HG03039 (cell line): ENCODE measurements around the gene ZNF862.
"Not testable (repeated sequence)": the region's sequence is repeated elsewhere in the genome, so short reads cannot be mapped to it uniquely, and the experiment has no call there.

Experiments
- ATAC-seq: cut with Tn5 transposase; IDR thresholded peaks from one replicate; pipeline ENCODE4 v1.9.1; 2021; ENCODE audit warnings: mild to moderate bottlenecking, moderate library complexity; ENCODE audit not compliant: unreplicated experiment

Gene ZNF862

GRCh38 chr7:149879271-149879743 is 41.1 kb downstream of the ZNF862 start:
- no peak for ATAC-seq

DNA sequence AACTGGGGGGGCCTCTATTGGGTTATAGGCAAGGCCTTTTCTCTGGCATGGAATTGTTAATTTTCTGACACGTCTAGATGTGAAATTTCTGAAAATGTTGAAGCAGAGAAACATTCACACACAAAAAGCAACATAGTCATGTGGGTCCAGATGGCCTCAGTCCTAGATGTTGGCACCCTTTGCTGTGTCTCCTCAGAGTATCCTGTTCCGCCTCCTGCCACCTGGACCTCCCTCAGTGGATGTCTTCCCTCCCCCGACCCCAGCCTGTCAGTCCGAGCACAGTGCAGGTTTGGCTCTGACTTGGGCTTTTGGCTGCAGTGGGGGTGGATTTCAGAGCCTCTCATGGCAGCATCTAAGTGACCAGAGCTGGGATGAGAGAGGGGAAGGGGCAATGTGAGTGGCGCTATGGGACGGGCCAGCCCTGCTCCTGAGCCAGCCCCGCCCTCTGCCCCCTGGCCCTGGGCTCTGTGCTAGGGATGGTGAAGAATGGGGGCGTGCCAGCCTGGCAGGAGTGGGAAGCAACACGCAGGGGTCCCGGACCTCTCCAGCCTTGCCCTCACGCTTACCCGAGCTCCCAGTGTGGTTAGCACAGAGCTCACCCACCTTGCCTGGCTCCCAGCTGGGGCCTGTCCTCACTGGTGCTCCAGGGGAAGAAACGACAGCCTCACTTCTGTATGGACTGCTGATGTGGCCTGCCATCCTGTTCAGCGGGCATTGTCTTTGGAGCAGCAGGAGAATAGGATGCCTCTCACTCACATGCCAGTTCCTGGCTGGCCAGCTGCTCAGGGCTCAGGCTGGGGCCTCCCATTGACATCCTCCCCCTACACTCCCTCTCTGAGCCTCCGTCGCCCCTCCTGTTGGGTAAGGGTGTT is 41.8 kb downstream of the ZNF862 start:
- ATAC-seq = no peak

DNA sequence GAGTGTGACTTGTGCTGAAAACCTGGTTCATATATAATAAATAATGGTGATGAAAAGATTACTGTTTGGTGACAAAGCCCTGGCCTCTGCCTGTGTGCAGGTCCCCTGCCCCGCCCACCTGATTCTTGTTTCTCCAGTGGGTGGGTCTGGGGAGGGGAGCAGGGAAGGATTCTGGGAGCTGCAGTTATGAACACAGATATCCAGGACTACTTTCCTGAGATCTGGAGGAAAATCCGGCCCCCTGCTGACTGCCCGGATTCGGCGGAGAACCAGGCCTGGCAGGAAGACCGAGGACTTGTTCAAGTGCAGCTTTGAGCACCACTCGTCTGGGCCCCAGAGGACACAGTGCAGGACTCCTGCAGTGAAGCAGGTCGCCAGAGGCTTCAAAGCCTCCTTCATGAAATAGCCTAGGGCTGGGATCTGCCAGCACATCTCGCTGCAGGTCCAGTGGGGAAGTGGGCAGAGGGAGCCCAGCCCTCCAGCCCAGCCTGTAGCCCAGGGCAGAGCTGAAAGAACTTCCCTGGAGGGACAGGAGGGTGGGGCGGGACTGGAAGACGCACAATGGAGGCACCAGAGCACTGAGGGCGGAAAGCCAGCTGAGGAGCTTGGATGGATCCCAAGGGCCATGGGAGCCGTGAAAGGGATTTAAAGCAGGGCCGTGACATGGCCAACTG is 42.6 kb downstream of the ZNF862 start:
- ATAC-seq = no peak

DNA sequence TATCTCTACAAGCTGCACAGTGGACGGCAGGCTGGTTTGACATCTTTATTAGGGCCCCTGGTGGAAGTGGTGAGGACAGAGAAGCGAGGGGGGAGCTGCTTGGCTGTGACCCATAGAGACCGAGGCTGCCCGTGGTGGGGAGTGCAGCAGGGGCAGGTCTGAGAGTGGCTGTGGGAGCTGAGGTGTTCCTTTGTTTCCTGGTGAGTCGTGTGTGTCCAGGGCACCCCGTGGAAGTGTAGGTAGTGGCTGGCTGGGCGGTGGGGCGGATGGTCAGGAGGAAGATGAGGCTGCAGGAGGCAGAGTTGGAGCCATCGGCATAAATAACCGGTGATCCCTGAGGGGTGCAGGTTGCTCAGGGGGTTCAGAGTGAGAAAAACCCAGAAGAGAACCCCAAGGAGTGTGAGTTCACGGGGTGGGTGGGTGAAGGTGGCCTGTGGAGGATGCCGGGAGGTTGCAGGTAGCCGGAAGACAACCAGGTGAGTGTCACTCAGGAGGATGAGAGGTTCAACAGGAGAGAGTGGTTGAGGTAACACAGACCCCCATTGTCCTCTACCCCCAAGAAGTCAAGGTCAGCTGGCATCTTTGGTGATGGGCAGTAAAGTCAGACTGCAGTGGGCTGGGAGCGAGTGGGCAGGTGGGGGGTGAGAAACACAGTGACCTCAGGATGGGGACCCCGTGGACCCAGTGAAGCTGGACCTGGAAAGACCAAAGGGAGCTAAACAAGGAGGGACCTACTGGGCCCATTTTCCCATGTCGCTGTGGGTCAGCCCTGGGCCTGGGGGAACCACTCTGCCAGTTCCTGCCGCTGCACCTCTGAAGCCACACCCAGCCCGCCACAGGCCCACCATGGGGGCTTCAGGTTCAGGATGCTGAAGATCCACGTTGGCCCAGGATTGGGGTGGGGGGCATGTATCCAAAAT is 43.4 kb downstream of the ZNF862 start:
- ATAC-seq = no peak

GRCh38 chr7:149882248-149883047 is 44.3 kb downstream of the ZNF862 start:
- no peak for ATAC-seq

DNA sequence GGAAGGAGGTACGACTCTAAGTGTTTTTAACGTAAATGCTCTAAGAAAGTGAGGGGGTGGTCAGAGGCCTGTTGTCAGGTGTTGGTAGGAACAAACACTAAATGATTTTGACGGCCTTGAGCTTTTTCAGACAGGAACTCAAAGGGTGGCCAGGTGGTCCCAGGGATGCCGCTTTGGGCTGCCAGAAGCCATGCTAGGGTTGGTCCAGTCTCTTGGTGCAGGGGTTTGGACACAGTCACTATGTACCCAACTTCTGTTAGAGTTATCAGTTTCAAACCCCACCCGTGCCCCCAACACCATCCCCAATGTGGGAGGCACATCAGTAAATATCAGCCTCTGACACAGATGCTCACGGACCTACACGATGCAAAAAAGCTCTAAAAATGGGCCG is 44.9 kb downstream of the ZNF862 start:
- no peak for ATAC-seq

DNA sequence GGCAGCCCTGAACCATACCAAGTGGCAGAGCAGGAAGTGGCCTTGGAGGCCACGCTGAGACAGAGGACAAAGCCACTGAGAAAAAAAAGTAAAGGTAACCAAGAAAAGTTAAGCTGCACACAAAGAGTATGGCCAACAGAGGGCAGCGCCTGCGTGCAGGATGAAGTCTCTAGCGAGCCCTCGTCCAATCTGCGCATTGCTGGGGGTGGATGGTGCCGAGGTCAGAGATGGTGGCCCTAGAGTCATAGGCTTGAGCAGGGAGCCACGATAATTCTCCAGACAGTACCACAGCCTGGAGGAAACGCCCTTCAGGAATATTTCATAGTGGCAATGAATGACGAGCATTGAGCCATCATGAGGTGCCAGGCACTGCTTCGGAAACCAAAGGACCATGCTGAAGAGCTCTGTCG is 45.3 kb downstream of the ZNF862 start:
- no peak for ATAC-seq

- ATAC-seq = no peak
Observed at GRCh38 chr7:149884016-149884415, 45.8 kb downstream of the ZNF862 start.

- no peak for ATAC-seq
Observed at GRCh38 chr7:149884541-149884940, 46.4 kb downstream of the ZNF862 start.

DNA sequence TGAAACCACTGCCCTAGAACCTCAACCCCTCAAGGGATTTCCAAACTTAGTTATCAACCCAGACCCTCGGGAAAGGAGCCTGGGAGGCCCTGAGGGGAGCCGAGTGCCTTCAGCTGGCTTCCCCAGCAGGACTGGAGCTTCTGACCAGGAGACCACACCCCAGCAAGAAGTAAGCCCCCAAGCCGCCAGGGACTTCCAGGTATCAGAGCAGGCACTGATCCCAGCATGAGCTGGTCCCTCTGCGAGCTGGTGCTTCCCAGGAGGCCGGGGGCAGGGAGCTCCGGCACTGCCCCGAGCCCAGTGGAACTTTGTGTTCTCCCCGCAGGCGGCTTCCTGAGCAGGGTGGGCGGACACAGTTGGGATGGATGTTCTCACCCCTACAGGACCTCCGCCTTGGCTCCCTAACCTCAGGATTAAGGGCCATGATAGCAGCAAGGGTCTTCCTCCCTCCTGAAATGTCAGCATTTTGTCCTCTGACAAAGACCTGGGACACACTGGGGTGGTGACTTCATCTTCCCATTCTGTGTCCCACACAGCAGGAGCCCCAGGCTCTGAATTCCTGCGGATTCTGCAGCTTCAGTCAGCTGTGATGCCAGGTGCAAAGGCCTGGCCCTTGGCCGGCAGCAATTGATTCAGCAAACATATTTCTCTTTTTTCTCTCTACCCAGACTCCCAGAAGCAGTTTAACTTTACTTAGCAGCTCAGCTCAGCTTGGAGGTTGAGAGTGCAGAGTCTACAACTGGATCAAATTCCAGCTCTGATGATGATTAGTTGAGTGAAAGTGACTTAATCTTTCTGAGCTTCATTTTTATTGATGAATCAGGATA is 47.2 kb downstream of the ZNF862 start:
- ATAC-seq = no peak

- ATAC-seq = no peak
Observed at GRCh38 chr7:149886018-149886415, 47.8 kb downstream of the ZNF862 start.

- no peak for ATAC-seq
Observed at GRCh38 chr7:149887311-149887710, 49.1 kb downstream of the ZNF862 start.

- ATAC-seq = not testable (repeated sequence)
Observed at GRCh38 chr7:149890715-149891114, 52.5 kb downstream of the ZNF862 start.

- ATAC-seq = not testable (repeated sequence)
Observed at GRCh38 chr7:149894957-149895356, 56.8 kb downstream of the ZNF862 start.

- ATAC-seq = not testable (repeated sequence)
Observed at GRCh38 chr7:149907776-149908376, 69.7 kb downstream of the ZNF862 start.

GRCh38 chr7:149910219-149910618 is 72.0 kb downstream of the ZNF862 start:
- not testable (repeated sequence) for ATAC-seq

- ATAC-seq = not testable (repeated sequence)
Observed at GRCh38 chr7:149912126-149912525, 74.0 kb downstream of the ZNF862 start.
